Astrocyte (in vitro differentiated cells and primary cell): ENCODE data around the gene DGKI. TPM values are rescaled to one million over a fixed set of nuclear protein-coding genes. Genes with fewer than 3 reads are reported as not detected.

Experiments
- DNase-seq: peaks from one replicate; pipeline ENCODE4 v3.0.0-alpha.2; 2010; ENCODE audit warnings: low read depth
- FAIRE-seq: peaks from 2 replicates; lab custom pipeline; 2011; peaks lifted over from hg19 to GRCh38; lab: Jason Lieb, UNC
- H2AFZ ChIP-seq: 2 replicates; pipeline ENCODE4 v1.6.0; 2012; ENCODE audit warnings: low read depth, low read length, inconsistent platforms
- H3K27ac ChIP-seq: 2 replicates; pipeline ENCODE4 v1.5.1; 2011; ENCODE audit warnings: low read depth, low read length, inconsistent platforms
- H3K27me3 ChIP-seq: 2 replicates; pipeline ENCODE4 v1.6.0; 2011; ENCODE audit warnings: low read length, inconsistent platforms; ENCODE audit not compliant: insufficient read depth
- H3K36me3 ChIP-seq: 2 replicates; pipeline ENCODE4 v1.5.1; 2011; ENCODE audit warnings: low read length, inconsistent platforms; ENCODE audit not compliant: insufficient read depth
- H3K4me1 ChIP-seq: 2 replicates; pipeline ENCODE4 v1.5.1; 2011; ENCODE audit warnings: low read length, inconsistent platforms; ENCODE audit not compliant: insufficient read depth
- H3K4me2 ChIP-seq: 2 replicates; pipeline ENCODE4 v1.6.0; 2012; ENCODE audit warnings: low read length, inconsistent platforms
- H3K4me3 ChIP-seq: 2 replicates; pipeline ENCODE4 v1.5.1; 2011; ENCODE audit warnings: low read depth, mild to moderate bottlenecking, low read length, inconsistent platforms; ENCODE audit not compliant: insufficient read depth
- H3K79me2 ChIP-seq: 2 replicates; pipeline ENCODE4 v1.6.0; 2012; ENCODE audit warnings: mild to moderate bottlenecking, low read length, inconsistent platforms; ENCODE audit not compliant: insufficient read depth
- H3K9ac ChIP-seq: 2 replicates; pipeline ENCODE4 v1.6.0; 2012; ENCODE audit warnings: mild to moderate bottlenecking, low read length, inconsistent platforms
- H3K9me3 ChIP-seq: 2 replicates; pipeline ENCODE4 v1.5.1; 2012; ENCODE audit warnings: low read depth, mild to moderate bottlenecking, low read length, inconsistent platforms; ENCODE audit not compliant: insufficient read depth
- H4K20me1 ChIP-seq: 2 replicates; pipeline ENCODE4 v1.6.0; 2012; ENCODE audit warnings: low read length, inconsistent platforms; ENCODE audit not compliant: insufficient read depth
- H3K27ac Mint-ChIP-seq: one replicate; pipeline ENCODE4 v1.8.0; 2021; ENCODE audit warnings: mild to moderate bottlenecking, mixed read lengths; ENCODE audit not compliant: unreplicated experiment
- H3K27me3 Mint-ChIP-seq: one replicate; pipeline ENCODE4 v1.8.0; 2021; ENCODE audit warnings: low read depth, mixed read lengths; ENCODE audit not compliant: unreplicated experiment
- H3K36me3 Mint-ChIP-seq: one replicate; pipeline ENCODE4 v1.8.0; 2021; ENCODE audit warnings: low read depth, mixed read lengths; ENCODE audit not compliant: unreplicated experiment
- H3K4me1 Mint-ChIP-seq: one replicate; pipeline ENCODE4 v1.8.0; 2021; ENCODE audit warnings: low read depth, mixed read lengths; ENCODE audit not compliant: unreplicated experiment
- H3K4me3 Mint-ChIP-seq: one replicate; pipeline ENCODE4 v1.8.0; 2021; ENCODE audit warnings: mild to moderate bottlenecking, moderate library complexity, mixed read lengths; ENCODE audit not compliant: unreplicated experiment
- H3K9me3 Mint-ChIP-seq: one replicate; pipeline ENCODE4 v1.8.0; 2021; ENCODE audit warnings: mild to moderate bottlenecking, mixed read lengths; ENCODE audit not compliant: unreplicated experiment
- CTCF ChIP-seq: IDR thresholded peaks from 2 replicates; pipeline ENCODE4 v1.5.1; 2011; ENCODE audit warnings: low read depth, mild to moderate bottlenecking, inconsistent platforms, low read length, moderate library complexity; ENCODE audit not compliant: insufficient read depth
- EZH2 ChIP-seq: IDR thresholded peaks from 2 replicates; pipeline ENCODE4 v1.6.1; 2012; ENCODE audit warnings: mild to moderate bottlenecking, low read length, inconsistent platforms; ENCODE audit not compliant: insufficient read depth
- total RNA-seq: library from RNA; stranded (reverse); gene quantifications from 2 replicates; pipeline ENCODE4 v1.2.1, GENCODE V29; 2021

The DGKI gene
- total RNA-seq, 1 donor from 2014 or later, result 6.3 TPM

GRCh38 chr7:137402536-137403352 is 444.0 kb downstream of the DGKI start:
- no peaks in the 10 kb centered on the region for H3K9me3 ChIP-seq
- peaks cover 26% of the 10 kb centered on the region for H3K4me1 Mint-ChIP-seq
- H3K27ac ChIP-seq, result no peak overlapping the region
- no peak overlapping the region for H2AFZ ChIP-seq
- peak overlapping the region; percentile 66 for H3K4me2 ChIP-seq
- no peaks in the 10 kb centered on the region for H3K27me3 ChIP-seq
- H3K27me3 Mint-ChIP-seq, result no peaks in the 10 kb centered on the region
- no peak for FAIRE-seq
- TF ChIP-seq CTCF (no peak), EZH2 (no peak)
- no peaks in the 10 kb centered on the region for H3K9me3 Mint-ChIP-seq
- no peaks in the 10 kb centered on the region for H4K20me1 ChIP-seq
- H3K79me2 ChIP-seq, result no peaks in the 10 kb centered on the region
- no peak overlapping the region for H3K4me3 Mint-ChIP-seq
- no peak overlapping the region for H3K27ac Mint-ChIP-seq
- H3K9ac ChIP-seq, result peak overlapping the region; percentile 12
- H3K36me3 ChIP-seq, result no peaks in the 10 kb centered on the region
- peaks cover 19% of the 10 kb centered on the region for H3K4me1 ChIP-seq
- no peaks in the 10 kb centered on the region for H3K36me3 Mint-ChIP-seq
- no peak overlapping the region for H3K4me3 ChIP-seq
- DNase-seq, result no peak

GRCh38 chr7:137399827-137400823 is 446.6 kb downstream of the DGKI start:
- H3K27me3 Mint-ChIP-seq, result peaks cover 2% of the 10 kb centered on the region
- peak overlapping the region; percentile 28 for H3K27ac ChIP-seq
- H3K4me3 Mint-ChIP-seq, result no peak overlapping the region
- no peaks in the 10 kb centered on the region for H3K79me2 ChIP-seq
- H3K27me3 ChIP-seq, result no peaks in the 10 kb centered on the region
- H3K36me3 ChIP-seq, result no peaks in the 10 kb centered on the region
- H2AFZ ChIP-seq, result no peak overlapping the region
- H3K4me2 ChIP-seq, result peak overlapping the region; percentile 51
- no peak overlapping the region for H3K27ac Mint-ChIP-seq
- TF ChIP-seq EZH2, result no peak
- TF ChIP-seq CTCF, result no peak
- FAIRE-seq, result peak; percentile 26
- H3K4me1 ChIP-seq, result peaks cover 17% of the 10 kb centered on the region
- peaks cover 18% of the 10 kb centered on the region for H3K4me1 Mint-ChIP-seq
- H3K9ac ChIP-seq, result no peak overlapping the region
- H3K9me3 ChIP-seq, result no peaks in the 10 kb centered on the region
- no peaks in the 10 kb centered on the region for H3K9me3 Mint-ChIP-seq
- H3K4me3 ChIP-seq, result no peak overlapping the region
- peak; percentile 60 for DNase-seq
- H3K36me3 Mint-ChIP-seq, result peaks cover 4% of the 10 kb centered on the region
- H4K20me1 ChIP-seq, result no peaks in the 10 kb centered on the region
